ENCODE results near the gene CC2D1A. TPM values are rescaled to one million over a fixed set of nuclear protein-coding genes. Genes with fewer than 3 reads are reported as not detected.
A peak's percentile ranks its signal among the peaks of the same experiment; 100 is the strongest.

CC2D1A gene
- total RNA-seq, 3 donors from 2014 or later, result 16.6 to 50.1 (median 43.6) TPM

GRCh38 chr19:13934785-13935109, 28.7 kb downstream of the CC2D1A start:
- TF ChIP-seq POLR2AphosphoS5 (IDR thresholded peaks at IDR 0.05), result no peak
- TF ChIP-seq POLR2A (IDR thresholded peaks at IDR 0.05), result no peak
- no peak for TF ChIP-seq CTCF (IDR thresholded peaks at IDR 0.05)
- intact Hi-C loops (cut with DNase I; ENCODE audit: low total_unique reads), result no loop called here
- Histone ChIP-seq H3K4me3 (no peak overlapping the region), H3K4me1 (peaks cover 0 to 4% of the 10 kb centered on the region in 2 donors), H3K36me3 (no peaks in the 10 kb centered on the region), H3K27me3 (peaks cover 0 to 5% of the 10 kb centered on the region in 2 donors), H3K9me3 (no peaks in the 10 kb centered on the region), H3K27ac (no peak overlapping the region)
- no peak for DNase-seq (ENCODE audit: low spot score in 2 of 2)

GRCh38 chr19:13935765-13936510, 29.9 kb downstream of the CC2D1A start:
- Histone ChIP-seq H3K4me3 (no peak overlapping the region), H3K9me3 (no peaks in the 10 kb centered on the region), H3K36me3 (no peaks in the 10 kb centered on the region), H3K4me1 (peaks cover 0 to 4% of the 10 kb centered on the region in 2 donors), H3K27ac (peak overlapping the region in 1 of 2 donors; percentile 3), H3K27me3 (peaks cover 0 to 5% of the 10 kb centered on the region in 2 donors)
- intact Hi-C loops (cut with DNase I; ENCODE audit: low total_unique reads), result no loop called here
- DNase-seq (ENCODE audit: low spot score in 2 of 2), result no peak
- TF ChIP-seq POLR2AphosphoS5 (IDR thresholded peaks at IDR 0.05) (no peak), CTCF (IDR thresholded peaks at IDR 0.05) (no peak), POLR2A (IDR thresholded peaks at IDR 0.05) (no peak)

GRCh38 chr19:13937479-13938300, 31.7 kb downstream of the CC2D1A start:
- peak overlapping the region; percentile 12 to 59 (median 58) for H3K4me3 ChIP-seq
- H3K9me3 ChIP-seq, result no peaks in the 10 kb centered on the region
- peaks cover 0 to 4% of the 10 kb centered on the region in 2 donors for H3K4me1 ChIP-seq
- DNase-seq (ENCODE audit: low spot score in 2 of 2), result no peak
- peak overlapping the region; percentile 79 to 80 for H3K27ac ChIP-seq
- TF ChIP-seq POLR2AphosphoS5 (IDR thresholded peaks at IDR 0.05) (no peak), POLR2A (IDR thresholded peaks at IDR 0.05) (no peak), CTCF (IDR thresholded peaks at IDR 0.05) (no peak)
- H3K36me3 ChIP-seq, result no peaks in the 10 kb centered on the region
- intact Hi-C loops (cut with DNase I; ENCODE audit: low total_unique reads), result no loop called here
- peaks cover 0 to 5% of the 10 kb centered on the region in 2 donors for H3K27me3 ChIP-seq

- peak in 1 of 2 donors; percentile 83 for DNase-seq (ENCODE audit: low spot score in 2 of 2)
- intact Hi-C loops (cut with DNase I; ENCODE audit: low total_unique reads), result no loop called here
- H3K27ac ChIP-seq, result peak within 1 kb of the TSS; percentile 79 to 80
- peaks cover 0 to 4% of the 10 kb centered on the region in 2 donors for H3K4me1 ChIP-seq
- no peak for TF ChIP-seq POLR2A (IDR thresholded peaks at IDR 0.05)
- TF ChIP-seq CTCF (IDR thresholded peaks at IDR 0.05), result no peak
- TF ChIP-seq POLR2AphosphoS5 (IDR thresholded peaks at IDR 0.05), result no peak
- H3K4me3 ChIP-seq, result peak within 1 kb of the TSS; percentile 12 to 59 (median 58)
- no peaks in the 10 kb centered on the region for H3K9me3 ChIP-seq
- peaks cover 0 to 5% of the 10 kb centered on the region in 2 donors for H3K27me3 ChIP-seq
- no peaks in the 10 kb centered on the region for H3K36me3 ChIP-seq
Measured at GRCh38 chr19:13938301-13939064, 32.5 kb downstream of the CC2D1A start, which contains the start of gene PODNL1. PODNL1 (minus strand) TSS chr19:13938417; CDS start chr19:13938181, 236 bp downstream.
